Measurements from ENCODE around the gene LRG1. TPM values are rescaled to one million over a fixed set of nuclear protein-coding genes. Genes with fewer than 3 reads are reported as not detected.

LRG1 gene
- total and polyA plus RNA-seq, 5 experiments from 2014 or later, result not detected

DNA sequence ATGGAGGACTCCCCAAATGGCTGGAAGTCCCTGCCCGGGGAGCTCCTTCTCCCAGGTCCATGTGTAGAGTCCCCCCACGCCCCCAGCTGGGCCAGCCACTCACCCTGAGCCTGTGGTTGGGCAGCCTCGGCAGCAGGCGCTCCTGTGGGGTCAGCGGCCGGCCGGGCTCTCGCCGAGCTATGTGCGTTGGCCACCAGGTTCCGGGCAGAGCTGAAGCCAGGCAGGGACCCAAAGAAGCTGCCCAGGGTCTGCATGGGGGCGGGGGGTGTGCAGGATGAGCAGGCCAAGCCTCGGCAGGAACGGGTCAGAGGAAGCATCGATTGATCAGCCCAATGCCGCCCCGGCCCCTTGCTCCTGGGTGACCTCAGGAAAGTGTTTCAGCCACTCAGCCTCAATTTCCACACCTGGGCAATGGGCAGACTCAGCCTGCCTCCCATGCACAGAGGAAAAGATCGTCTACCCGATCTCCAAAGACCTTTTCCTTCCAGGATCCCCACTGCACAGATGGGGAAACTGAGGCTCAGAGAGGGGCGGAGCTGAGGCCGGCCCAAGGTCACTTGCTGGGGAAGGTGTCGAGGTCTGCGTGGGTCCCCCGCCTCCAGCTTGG is 22.3 kb downstream of the LRG1 start:
- no peak overlapping the region for H3K4me3 Mint-ChIP-seq
- peaks cover 0 to 2% (median 0%) of the 10 kb centered on the region in 4 donors for H3K4me1 Mint-ChIP-seq
- ATAC-seq, result no peak

DNA sequence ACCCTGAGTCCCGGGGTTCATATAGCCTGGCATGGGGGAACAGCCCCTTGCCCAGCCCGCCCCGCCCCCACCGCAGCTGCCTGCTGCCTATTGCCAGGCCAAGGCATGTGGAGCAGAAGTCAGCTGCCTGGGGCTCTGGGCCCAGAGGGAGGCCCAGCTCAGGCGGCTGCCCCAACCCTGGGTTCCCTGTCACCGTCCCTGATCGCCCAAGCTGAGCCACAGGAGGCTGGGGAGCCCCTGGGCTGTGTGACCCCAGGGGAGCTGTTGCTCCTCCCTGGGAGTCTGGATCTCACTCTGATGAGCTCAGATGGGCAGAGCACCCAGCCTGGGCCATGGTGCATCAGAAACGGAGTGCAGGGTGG is 22.9 kb downstream of the LRG1 start:
- Mint-ChIP-seq H3K27ac (no peak overlapping the region), H3K36me3 (no peaks in the 10 kb centered on the region), H3K4me3 (no peak overlapping the region), H3K9me3 (no peaks in the 10 kb centered on the region), H3K27me3 (peaks cover 0 to 21% (median 9%) of the 10 kb centered on the region in 5 donors), H3K4me1 (peaks cover 0 to 2% (median 0%) of the 10 kb centered on the region in 4 donors)
- POLR2A ChIA-PET, result interaction anchor here (1.0 kb wide), 1 partner anchor 13 kb away, joined by 3 read pairs; no protein-coding TSS in a partner anchor
- ATAC-seq (no peak), DNase-seq (no peak)

More for the DNA sequence above, 22.3 kb downstream of the LRG1 start:
- Mint-ChIP-seq H3K27me3 (peaks cover 0 to 21% (median 9%) of the 10 kb centered on the region in 5 donors), H3K36me3 (no peaks in the 10 kb centered on the region), H3K27ac (no peak overlapping the region), H3K9me3 (no peaks in the 10 kb centered on the region)
- POLR2A ChIA-PET, result interaction anchor here (1.0 kb wide), 1 partner anchor 14 kb away, joined by 3 read pairs; no protein-coding TSS in a partner anchor
- DNase-seq, result no peak

GRCh38 chr19:4516199-4516938 is 23.5 kb downstream of the LRG1 start:
- Mint-ChIP-seq H3K9me3 (no peaks in the 10 kb centered on the region), H3K4me3 (no peak overlapping the region), H3K4me1 (peaks cover 0 to 2% (median 0%) of the 10 kb centered on the region in 4 donors), H3K27ac (peak overlapping the region in 1 of 10 donors; percentile 9), H3K36me3 (no peaks in the 10 kb centered on the region), H3K27me3 (peaks cover 0 to 18% (median 9%) of the 10 kb centered on the region in 5 donors)
- DNase-seq, result no peak
- no peak for ATAC-seq
- POLR2A ChIA-PET, result interaction anchor here (1.0 kb wide), 1 partner anchor 13 kb away, joined by 3 read pairs; no protein-coding TSS in a partner anchor

GRCh38 chr19:4515732-4516131 is 24.1 kb downstream of the LRG1 start:
- no peak for ATAC-seq
- Mint-ChIP-seq H3K27ac (no peak overlapping the region), H3K36me3 (no peaks in the 10 kb centered on the region), H3K4me1 (peaks cover 0 to 2% (median 0%) of the 10 kb centered on the region in 4 donors), H3K9me3 (no peaks in the 10 kb centered on the region), H3K27me3 (peaks cover 0 to 14% (median 5%) of the 10 kb centered on the region in 5 donors), H3K4me3 (no peak overlapping the region)
- no peak for DNase-seq
- POLR2A ChIA-PET, result no interaction called here

DNA sequence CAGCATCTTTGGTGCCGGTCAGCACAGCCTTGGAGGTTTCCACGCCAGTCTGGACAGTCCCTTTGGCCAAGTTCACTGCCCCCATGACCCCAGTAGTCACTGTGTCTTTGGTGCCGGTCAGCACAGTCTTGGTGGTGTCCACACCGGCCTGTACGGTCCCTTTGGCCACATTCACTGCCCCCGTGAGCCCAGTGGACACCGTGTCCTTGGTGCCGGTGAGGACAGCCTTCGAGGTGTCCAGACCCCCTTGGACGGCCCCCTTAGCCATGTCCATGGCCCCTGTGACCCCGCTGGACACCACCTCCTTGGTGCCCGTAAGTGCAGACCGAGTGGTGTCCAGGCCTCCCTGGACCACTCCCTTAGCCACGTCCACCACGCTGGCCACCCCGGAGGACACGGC is 26.6 kb downstream of the LRG1 start:
- H3K9me3 Mint-ChIP-seq, result no peaks in the 10 kb centered on the region
- POLR2A ChIA-PET, result no interaction called here
- H3K36me3 Mint-ChIP-seq, result no peaks in the 10 kb centered on the region
- DNase-seq (no peak), ATAC-seq (no peak)
- H3K4me3 Mint-ChIP-seq, result no peak overlapping the region
- no peaks in the 10 kb centered on the region for H3K4me1 Mint-ChIP-seq
- H3K27ac Mint-ChIP-seq, result no peak overlapping the region
- H3K27me3 Mint-ChIP-seq, result peaks cover 0 to 3% (median 0%) of the 10 kb centered on the region in 5 donors

- no peak overlapping the region for H3K27ac Mint-ChIP-seq
- H3K27me3 Mint-ChIP-seq, result peaks cover 0 to 3% (median 0%) of the 10 kb centered on the region in 5 donors
- ATAC-seq (no peak), DNase-seq (no peak)
- no peaks in the 10 kb centered on the region for H3K9me3 Mint-ChIP-seq
- no peaks in the 10 kb centered on the region for H3K4me1 Mint-ChIP-seq
- H3K36me3 Mint-ChIP-seq, result no peaks in the 10 kb centered on the region
- H3K4me3 Mint-ChIP-seq, result no peak overlapping the region
- POLR2A ChIA-PET, result no interaction called here
Observed at GRCh38 chr19:4512070-4512469, 27.8 kb downstream of the LRG1 start.

GRCh38 chr19:4511300-4512054 is 28.4 kb downstream of the LRG1 start:
- Mint-ChIP-seq H3K4me3 (no peak overlapping the region), H3K27ac (no peak overlapping the region), H3K4me1 (no peaks in the 10 kb centered on the region), H3K36me3 (no peaks in the 10 kb centered on the region), H3K9me3 (no peaks in the 10 kb centered on the region), H3K27me3 (peaks cover 0 to 3% (median 0%) of the 10 kb centered on the region in 5 donors)
- POLR2A ChIA-PET, result no interaction called here
- DNase-seq (no peak), ATAC-seq (no peak)

GRCh38 chr19:4510435-4511255 is 29.2 kb downstream of the LRG1 start:
- Mint-ChIP-seq H3K27ac (no peak overlapping the region), H3K36me3 (peaks cover 0 to 2% (median 0%) of the 10 kb centered on the region in 3 donors), H3K4me1 (no peaks in the 10 kb centered on the region), H3K9me3 (no peaks in the 10 kb centered on the region), H3K4me3 (no peak overlapping the region), H3K27me3 (peaks cover 0 to 3% (median 0%) of the 10 kb centered on the region in 5 donors)
- POLR2A ChIA-PET, result no interaction called here
- ATAC-seq (peak in 1 of 2 donors; percentile 29), DNase-seq (peak in 1 of 10 donors; percentile 12)

DNA sequence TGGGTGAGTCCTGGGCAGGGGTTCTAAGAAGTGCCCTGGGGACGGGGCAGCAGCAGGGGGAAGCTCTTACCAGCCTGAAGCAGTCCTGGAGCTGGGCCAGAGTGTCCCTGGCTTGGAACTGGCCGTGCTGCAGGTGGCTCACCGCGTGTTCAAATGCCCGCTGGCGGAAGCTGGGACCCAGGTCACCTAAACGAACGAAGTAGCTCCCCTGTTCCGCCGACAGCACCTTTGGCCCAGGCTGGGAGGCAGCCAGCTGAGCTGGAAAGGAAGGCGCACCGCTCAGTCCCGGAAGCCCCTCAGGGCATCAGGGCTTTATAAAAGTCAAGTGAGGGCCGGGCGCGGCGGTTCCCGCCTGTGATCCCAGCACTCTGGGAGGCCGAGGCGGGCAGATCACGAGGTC is 31.1 kb downstream of the LRG1 start:
- ATAC-seq (no peak), DNase-seq (no peak)
- no peaks in the 10 kb centered on the region for H3K27me3 Mint-ChIP-seq
- no peaks in the 10 kb centered on the region for H3K9me3 Mint-ChIP-seq
- H3K4me3 Mint-ChIP-seq, result no peak overlapping the region
- no peaks in the 10 kb centered on the region for H3K4me1 Mint-ChIP-seq
- no peak overlapping the region for H3K27ac Mint-ChIP-seq
- H3K36me3 Mint-ChIP-seq, result peaks cover 0 to 4% (median 2%) of the 10 kb centered on the region in 3 donors
- POLR2A ChIA-PET, result no interaction called here

DNA sequence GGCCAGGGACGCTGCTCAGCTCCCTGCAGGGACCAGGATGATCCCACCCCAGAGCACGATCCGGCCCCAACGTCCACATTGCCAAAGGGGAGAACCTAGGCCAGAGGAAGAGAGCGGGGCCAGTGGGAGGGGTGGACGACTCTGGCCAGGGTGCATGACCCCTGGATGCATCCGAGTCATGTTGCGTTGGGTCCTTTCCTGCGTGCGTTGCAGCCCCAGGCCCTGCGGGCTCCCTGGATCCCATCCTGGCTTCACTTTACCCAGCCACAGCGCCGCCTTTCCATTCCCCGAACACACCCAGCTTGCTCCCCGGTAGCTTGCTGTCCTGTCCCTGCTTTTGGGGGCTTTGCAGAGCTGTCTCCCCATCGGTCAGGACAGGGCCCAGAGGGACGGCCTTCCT is 32.0 kb downstream of the LRG1 start:
- peaks cover 0 to 4% (median 2%) of the 10 kb centered on the region in 3 donors for H3K36me3 Mint-ChIP-seq
- H3K27me3 Mint-ChIP-seq, result no peaks in the 10 kb centered on the region
- H3K9me3 Mint-ChIP-seq, result no peaks in the 10 kb centered on the region
- ATAC-seq (no peak), DNase-seq (no peak)
- H3K4me1 Mint-ChIP-seq, result no peaks in the 10 kb centered on the region
- H3K27ac Mint-ChIP-seq, result no peak overlapping the region
- no peak overlapping the region for H3K4me3 Mint-ChIP-seq
- POLR2A ChIA-PET, result no interaction called here

DNA sequence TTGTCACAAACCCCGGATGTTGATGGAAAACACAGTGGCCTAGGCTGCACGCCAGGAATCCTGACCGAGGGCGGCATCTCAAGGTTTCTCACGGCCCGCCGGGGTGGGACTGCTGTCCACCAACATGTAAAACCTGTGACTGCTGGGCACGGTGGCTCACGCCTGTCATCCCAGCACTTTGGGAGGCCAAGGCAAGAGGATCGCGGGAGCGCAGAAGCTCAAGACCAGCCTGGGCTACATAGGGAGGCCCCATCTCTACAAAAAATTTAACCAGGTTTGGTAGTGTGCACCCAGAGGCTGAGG is 32.7 kb downstream of the LRG1 start:
- Mint-ChIP-seq H3K4me1 (no peaks in the 10 kb centered on the region), H3K9me3 (no peaks in the 10 kb centered on the region), H3K36me3 (peaks cover 0 to 7% (median 2%) of the 10 kb centered on the region in 3 donors), H3K27me3 (no peaks in the 10 kb centered on the region), H3K27ac (no peak overlapping the region), H3K4me3 (no peak overlapping the region)
- ATAC-seq (no peak), DNase-seq (no peak)
- POLR2A ChIA-PET, result no interaction called here

- no peaks in the 10 kb centered on the region for H3K9me3 Mint-ChIP-seq
- no peak for ATAC-seq
- H3K36me3 Mint-ChIP-seq, result peaks cover 0 to 9% (median 2%) of the 10 kb centered on the region in 3 donors
- peak overlapping the region in 2 of 10 donors; percentile 1 to 55 for H3K27ac Mint-ChIP-seq
- no peak overlapping the region for H3K4me3 Mint-ChIP-seq
- no peak for DNase-seq
- H3K27me3 Mint-ChIP-seq, result no peaks in the 10 kb centered on the region
- H3K4me1 Mint-ChIP-seq, result no peaks in the 10 kb centered on the region
- POLR2A ChIA-PET, result no interaction called here
Observed at GRCh38 chr19:4506449-4507149, 33.2 kb downstream of the LRG1 start.

All from naive thymus-derived CD8-positive, alpha-beta T cell (primary cell).